GM12874 (cell line): ENCODE measurements around the gene RIOK3.

Experiments used
- TF ChIP-seq, protein P1 (sequence below): IDR thresholded peaks from 2 replicates; pipeline ENCODE4 v1.5.1; 2011; ENCODE audit warnings: low read depth, mild to moderate bottlenecking, control low read depth, low read length, moderate library complexity; ENCODE audit not compliant: insufficient read depth

The RIOK3 gene

DNA sequence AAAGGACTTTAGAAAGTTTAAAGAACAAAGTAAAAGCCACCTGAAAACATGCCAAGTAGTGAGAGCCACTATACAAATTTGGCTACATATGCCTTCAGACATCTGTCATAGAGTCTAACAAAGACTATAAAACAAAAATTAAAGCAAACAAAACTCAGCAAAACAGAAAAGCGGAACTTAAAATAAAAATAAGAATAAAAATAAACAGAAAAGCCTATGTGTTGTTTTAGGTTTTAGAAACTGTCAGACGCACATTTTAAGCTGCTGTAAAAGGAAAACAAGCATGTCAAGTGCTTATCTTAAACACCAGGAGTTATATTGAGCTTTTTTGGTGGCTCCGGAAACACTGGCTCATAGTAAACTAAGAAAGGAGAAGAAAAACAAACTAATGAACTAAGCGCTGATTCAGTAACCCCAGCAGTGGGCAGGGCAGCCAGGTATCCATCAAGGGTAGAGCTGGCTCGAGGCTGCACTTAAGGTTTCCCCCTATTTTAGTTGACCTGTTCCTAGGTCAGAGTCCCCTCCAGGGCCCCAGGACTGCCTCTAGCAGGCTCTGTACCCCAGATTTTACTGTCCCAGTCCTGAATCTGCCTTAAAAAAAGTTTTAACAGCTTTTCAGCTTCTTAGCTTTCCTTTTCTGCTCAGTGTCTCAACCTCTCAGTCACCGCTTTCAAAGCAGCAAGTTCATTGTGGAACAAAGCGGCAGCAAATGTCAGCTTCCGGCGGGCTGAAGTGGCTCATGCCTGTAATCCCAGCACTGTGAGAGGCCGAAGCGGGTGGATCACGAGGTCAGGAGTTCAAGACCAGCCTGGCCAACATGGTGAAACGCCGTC lies 34.9 kb downstream of the RIOK3 start:
- TF ChIP-seq, protein P1, sequence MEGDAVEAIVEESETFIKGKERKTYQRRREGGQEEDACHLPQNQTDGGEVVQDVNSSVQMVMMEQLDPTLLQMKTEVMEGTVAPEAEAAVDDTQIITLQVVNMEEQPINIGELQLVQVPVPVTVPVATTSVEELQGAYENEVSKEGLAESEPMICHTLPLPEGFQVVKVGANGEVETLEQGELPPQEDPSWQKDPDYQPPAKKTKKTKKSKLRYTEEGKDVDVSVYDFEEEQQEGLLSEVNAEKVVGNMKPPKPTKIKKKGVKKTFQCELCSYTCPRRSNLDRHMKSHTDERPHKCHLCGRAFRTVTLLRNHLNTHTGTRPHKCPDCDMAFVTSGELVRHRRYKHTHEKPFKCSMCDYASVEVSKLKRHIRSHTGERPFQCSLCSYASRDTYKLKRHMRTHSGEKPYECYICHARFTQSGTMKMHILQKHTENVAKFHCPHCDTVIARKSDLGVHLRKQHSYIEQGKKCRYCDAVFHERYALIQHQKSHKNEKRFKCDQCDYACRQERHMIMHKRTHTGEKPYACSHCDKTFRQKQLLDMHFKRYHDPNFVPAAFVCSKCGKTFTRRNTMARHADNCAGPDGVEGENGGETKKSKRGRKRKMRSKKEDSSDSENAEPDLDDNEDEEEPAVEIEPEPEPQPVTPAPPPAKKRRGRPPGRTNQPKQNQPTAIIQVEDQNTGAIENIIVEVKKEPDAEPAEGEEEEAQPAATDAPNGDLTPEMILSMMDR, result no peak

DNA sequence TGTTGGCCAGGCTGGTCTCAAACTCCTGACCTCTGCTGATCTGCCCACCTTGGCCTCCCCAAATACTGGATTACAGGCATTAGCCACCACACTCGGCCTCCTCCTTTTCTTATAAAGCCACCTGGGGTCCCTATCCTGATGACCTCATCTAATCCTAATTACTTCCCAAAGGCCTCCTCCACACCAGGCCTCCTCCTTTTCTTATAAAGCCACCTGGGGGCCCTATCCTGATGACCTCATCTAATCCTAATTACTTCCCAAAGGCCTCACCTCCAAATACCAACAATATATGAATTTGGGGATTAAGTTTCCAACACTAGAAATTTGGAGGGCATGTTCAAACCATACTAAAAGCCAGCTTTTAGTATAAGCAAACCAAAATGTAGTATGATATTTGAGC lies 40.6 kb downstream of the RIOK3 start:
- TF ChIP-seq, protein P1, result no peak

DNA sequence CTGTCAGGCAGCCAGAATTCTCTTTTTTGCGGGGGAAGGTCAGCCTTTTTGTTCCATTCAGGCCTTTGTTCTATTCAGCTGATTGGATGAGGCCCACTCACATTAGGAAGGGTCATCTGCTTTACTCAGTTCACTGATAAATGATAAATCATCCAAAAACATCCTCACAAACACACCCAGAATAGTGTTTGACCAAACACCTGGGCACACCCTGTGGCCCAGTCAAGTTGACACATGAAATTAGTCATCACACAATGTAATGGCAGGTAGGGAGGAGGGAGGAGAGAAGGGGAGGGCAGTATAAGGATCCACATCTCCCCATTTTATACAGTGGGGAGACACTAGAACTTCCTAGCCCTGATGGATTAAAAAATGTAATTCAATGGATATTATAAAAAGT lies 41.9 kb downstream of the RIOK3 start:
- TF ChIP-seq, protein P1, result no peak

DNA sequence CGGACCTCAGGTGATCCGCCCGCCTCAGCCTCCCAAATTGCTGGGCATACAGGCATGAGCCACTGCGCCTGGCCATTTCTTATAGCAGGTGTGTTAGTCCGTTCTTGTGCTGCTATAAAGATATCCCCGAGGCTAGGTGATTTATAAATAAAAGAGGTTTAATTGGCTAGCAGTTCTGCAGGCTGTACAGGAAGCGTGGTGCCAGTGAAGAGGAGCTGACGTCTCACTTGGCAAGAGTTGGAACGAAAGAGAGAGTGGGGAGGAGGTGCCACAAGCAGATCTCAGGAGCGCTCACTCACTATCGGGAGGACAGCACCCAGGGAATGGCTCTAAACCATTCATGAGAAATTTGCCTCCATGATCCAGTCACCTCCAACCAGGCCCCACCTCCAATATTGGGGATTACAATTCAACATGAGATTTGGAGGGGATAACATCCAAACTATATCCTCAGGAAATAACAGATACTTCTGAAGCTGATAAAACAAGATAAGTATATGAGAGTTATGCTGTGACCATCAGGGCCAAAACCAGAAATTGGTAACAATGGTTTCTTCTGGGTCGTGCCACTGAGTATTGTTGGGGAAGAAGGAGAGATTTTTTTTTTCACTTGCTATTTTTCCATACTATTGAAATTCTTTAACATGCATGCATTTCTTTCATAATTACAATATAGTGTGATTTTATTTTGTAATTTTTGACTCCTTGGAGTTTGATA lies 42.8 kb downstream of the RIOK3 start:
- TF ChIP-seq, protein P1, result no peak

DNA sequence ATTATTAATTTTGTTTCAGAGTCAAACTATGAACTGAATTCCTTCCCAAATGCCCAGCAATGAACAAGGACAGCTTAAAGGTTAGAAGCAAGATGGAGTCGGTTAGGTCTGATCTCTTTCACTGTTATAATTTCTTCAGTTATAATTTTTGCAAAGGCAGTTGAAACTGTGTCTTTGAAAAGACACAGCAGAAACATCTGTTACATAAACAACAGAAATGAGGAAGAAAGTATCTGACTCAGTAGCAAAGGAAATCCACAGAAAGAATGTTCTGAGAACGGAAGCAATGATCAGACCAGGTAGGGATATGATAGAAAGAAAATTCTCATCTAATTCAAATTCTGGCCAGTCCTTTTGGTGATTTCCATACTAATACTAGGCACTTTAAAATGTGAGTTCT lies 45.0 kb downstream of the RIOK3 start:
- TF ChIP-seq, protein P1, result no peak

DNA sequence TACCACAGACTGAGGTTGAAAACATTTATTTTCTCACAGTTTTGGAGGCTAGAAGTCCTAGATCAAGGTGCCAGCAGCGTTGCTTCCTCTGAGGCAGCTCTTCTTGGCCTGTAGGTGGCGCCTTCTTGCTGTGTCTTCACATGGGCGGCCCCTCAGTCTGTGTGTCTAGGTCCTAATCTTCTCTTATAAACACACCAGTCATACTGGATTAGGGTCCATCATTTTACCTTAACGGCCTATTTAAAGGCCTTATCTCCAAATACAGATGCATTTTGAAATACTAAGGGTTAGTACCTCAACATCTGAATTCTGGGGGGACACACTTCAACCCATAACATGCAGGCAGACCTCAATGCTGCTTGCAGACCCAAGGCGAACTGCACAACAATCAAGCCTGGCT lies 45.8 kb downstream of the RIOK3 start:
- TF ChIP-seq, protein P1, result peak; percentile 90

DNA sequence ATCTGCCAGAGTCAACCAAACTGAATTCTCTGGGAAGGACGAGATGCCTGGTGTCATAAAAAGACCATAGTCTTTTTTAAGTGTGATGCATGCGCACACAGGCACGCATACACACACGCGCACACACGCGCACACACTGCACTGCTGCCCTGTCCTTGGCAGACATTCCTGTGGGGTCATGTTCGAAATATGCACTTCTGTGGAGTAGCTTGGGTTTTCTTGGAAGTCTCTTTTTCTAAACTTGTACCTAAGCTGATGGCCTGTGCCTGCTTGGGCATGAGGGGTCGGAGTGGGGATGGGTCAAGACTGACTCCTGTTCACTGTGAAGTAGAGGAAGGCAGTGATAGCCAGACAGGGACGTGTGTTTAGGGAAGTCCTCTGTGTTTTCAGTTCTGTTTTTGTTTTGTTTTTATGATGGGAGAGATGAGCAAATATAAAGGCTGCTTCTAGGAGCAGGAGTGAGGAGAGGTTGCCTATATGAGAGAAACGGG lies 46.2 kb downstream of the RIOK3 start:
- TF ChIP-seq, protein P1, result no peak
